Measurements from ENCODE around the gene PCDH15.

DNA sequence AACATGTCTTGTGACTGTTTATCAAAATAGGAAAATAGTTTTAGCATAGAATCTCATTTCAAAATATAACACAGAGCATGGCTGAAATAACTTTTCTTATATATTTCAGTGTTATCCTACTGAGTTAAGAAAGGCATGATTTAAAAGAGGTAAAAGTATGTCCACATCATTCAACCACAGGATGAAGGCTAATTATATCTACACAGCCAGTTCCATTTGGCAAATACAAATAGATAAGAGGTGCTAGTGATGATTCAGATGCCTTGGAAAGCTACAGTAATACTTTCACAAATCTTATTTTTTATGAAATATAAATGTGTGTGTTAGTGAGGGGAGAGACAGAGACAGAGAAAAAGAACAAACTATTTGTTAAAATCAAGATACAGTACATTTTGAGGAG lies 42.9 kb upstream of the PCDH15 start:
- no peak for TF ChIP-seq GATA3 (IDR thresholded peaks at IDR 0.05; ENCODE audit: low read depth, low read length)
- TF ChIP-seq GATA2 (IDR thresholded peaks at IDR 0.05; ENCODE audit: low read depth, low read length), result no peak
